Spinal cord (tissue), 10 donors: ENCODE measurements around the gene CTIF. TPM values are rescaled to one million over a fixed set of nuclear protein-coding genes. Genes with fewer than 3 reads are reported as not detected.

Experiments used
- DNase-seq, 6 donors: peaks; one replicate each; pipeline versions ENCODE4 v3.0.0 to v3.0.0-alpha.2; 2013 to 2015; ENCODE audit warnings: low spot score in 6 of 6, low read depth in 4 of 6
- H3K27ac ChIP-seq: one replicate; pipeline ENCODE4 v1.5.1; 2013; ENCODE audit warnings: low read depth, low read length, control low read depth
- H3K27me3 ChIP-seq: one replicate; pipeline ENCODE4 v1.6.1; 2013; ENCODE audit warnings: low read length; ENCODE audit not compliant: control insufficient read depth, insufficient read depth
- H3K36me3 ChIP-seq: one replicate; pipeline ENCODE4 v1.6.1; 2013; ENCODE audit warnings: low read length; ENCODE audit not compliant: control insufficient read depth, insufficient read depth
- H3K4me1 ChIP-seq: one replicate; pipeline ENCODE4 v1.6.1; 2013; ENCODE audit warnings: low read length; ENCODE audit not compliant: control insufficient read depth, insufficient read depth
- H3K4me3 ChIP-seq: one replicate; pipeline ENCODE4 v1.5.1; 2013; ENCODE audit warnings: low read depth, low read length, control low read depth
- H3K9me3 ChIP-seq: one replicate; pipeline ENCODE4 v1.6.1; 2013; ENCODE audit warnings: low read length; ENCODE audit not compliant: control insufficient read depth, insufficient read depth
- WGBS: methylation state at CpG from one replicate; pipeline ENCODE4 v1.1.5; 2013; ENCODE audit warnings: missing lambda C conversion rate; ENCODE audit not compliant: insufficient coverage; 5-methylcytosine and 5-hydroxymethylcytosine counted together
- polyA plus RNA-seq, 2 donors: library from polyadenylated mRNA; unstranded; fragments of 120-200 nt; gene quantifications; one replicate each; pipeline ENCODE4 v1.2.1, GENCODE V29; 2013; ENCODE audit not compliant: insufficient read length in 2 of 2
- total RNA-seq, 2 donors: library from RNA; depleted of rRNA in 1 of 2; stranded (reverse); fragments of 120-200 nt in 1 of 2; fragments of >200 nt in 1 of 2; gene quantifications; one replicate each; pipeline versions ENCODE4 v1.2.3 to v1.2.4, GENCODE V29; 2013 to 2014
- donor health status: healthy.

The CTIF gene
- total and polyA plus RNA-seq, 4 donors = 32.5 to 106 (median 72.6) TPM

DNA sequence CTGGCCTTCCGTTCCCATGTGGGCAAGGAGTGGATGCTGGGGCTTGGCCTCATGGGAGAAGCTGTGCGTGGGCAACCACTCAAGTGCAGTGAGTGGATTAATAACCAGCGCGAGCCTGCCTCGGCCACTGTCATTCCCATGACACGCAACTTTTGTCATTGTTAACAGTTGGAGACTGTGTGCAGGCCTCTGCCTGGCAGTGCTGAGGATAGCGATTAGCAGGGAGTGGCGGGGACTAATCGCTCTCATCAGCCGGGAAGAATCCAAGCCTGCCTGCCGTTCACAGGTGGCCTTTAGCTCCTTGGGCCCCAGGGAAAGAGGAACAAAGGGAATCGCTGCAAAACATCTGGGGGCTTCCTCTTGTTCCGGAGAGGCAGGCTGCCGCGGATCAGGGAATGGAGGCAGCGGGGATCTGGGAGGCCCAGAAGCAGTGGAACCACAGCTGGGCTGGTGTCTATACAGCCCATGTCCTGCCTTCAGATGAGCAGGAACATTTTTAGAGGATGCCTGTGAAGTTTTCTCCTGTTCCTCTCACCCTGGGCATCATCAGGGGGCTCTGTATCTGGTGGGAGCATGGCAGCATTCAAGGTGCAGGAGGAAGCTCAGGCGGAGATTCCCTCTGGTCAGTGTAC, 53.8 kb downstream of the CTIF start:
- peaks cover 9% of the 10 kb centered on the region for H3K36me3 ChIP-seq
- 45% methylated on average over 17 of the region's 17 CpGs for WGBS
- DNase-seq = peak in 2 of 6 donors; percentile 33 to 48
- H3K27ac ChIP-seq = no peak overlapping the region
- H3K27me3 ChIP-seq = no peaks in the 10 kb centered on the region
- H3K4me1 ChIP-seq = peaks cover 47% of the 10 kb centered on the region
- H3K9me3 ChIP-seq = no peaks in the 10 kb centered on the region
- H3K4me3 ChIP-seq = no peak overlapping the region

DNA sequence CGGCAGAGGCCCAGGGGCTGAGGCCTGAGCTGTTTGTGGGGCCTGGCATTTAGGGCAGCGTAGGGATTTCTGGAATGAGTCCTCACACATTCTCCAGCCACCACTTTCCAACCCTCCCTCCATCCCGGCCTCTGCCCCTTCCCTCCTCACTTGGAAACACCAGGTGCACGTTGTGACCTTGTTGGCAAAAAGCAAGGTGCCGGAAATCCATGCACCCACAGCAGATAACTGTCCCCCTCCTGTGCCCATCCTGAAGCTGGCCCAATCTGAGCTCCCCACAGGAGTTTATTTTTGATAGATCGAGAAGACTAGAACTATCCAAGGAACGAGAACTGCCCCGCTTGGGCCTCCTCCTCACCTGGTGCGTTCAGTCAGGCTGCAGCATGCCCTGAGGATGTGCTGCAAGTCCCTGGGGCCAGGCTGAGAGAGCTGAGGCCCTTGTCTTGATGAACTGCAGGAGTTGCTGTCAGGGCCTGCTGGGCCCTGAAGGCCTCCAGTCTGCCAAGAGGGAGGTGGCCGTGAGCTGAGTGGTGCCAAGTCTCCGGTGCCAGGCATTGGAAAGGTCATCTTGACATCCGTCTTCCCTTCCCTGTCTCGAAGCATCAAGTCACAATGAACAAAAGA, 55.8 kb downstream of the CTIF start:
- Histone ChIP-seq H3K36me3 (peaks cover 7% of the 10 kb centered on the region), H3K4me3 (no peak overlapping the region), H3K4me1 (peaks cover 40% of the 10 kb centered on the region), H3K27me3 (no peaks in the 10 kb centered on the region), H3K27ac (no peak overlapping the region), H3K9me3 (no peaks in the 10 kb centered on the region)
- no peak for DNase-seq
- WGBS = 79% methylated on average over 9 of the region's 13 CpGs

DNA sequence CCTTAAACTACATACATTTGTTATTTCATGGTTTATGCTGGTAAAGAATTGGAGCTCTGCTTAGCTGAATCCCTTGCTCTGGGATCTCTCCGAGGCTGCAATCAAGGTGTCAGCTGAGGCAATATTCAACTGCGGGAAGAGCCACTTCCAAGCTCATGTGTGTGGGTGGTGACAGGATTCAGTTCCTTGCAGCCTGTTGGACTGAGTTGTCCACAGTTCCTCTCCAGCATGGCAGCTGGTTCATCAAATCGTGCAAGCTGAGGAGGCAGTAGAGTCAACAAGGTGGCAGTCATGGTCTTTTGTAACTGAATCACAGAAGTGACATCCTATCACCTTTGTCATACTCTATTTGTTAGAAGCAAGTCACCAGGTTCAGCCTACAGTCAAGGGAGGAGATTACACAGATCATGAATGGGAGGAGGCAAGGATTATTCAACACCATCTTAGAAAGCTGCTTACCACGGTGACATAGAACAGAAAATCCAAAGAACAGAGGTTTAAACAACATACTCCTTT, 56.9 kb downstream of the CTIF start:
- Histone ChIP-seq H3K27me3 (no peaks in the 10 kb centered on the region), H3K27ac (no peak overlapping the region), H3K4me1 (peaks cover 34% of the 10 kb centered on the region), H3K4me3 (no peak overlapping the region), H3K9me3 (no peaks in the 10 kb centered on the region), H3K36me3 (peaks cover 4% of the 10 kb centered on the region)
- 82% methylated on average over 3 of the region's 4 CpGs for WGBS
- DNase-seq = no peak

DNA sequence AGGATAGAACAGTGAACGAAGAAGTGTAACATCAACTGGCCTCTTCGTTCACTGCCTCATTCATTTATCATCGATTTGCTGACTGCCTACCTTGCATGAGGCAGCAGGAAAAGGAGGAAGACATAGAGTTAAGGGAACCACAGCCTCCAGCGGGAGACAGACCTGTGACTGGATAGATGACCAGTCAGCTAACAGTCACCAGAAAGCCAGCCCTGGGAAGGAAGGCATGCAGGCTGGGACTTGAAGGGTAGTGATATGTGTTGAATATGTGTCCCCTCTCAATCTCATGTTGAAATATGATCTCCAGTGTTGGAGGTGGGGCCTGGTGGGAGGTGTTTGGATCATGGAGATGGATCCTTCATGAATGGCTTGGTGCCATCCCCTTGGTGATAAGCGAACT, 58.3 kb downstream of the CTIF start:
- no peak overlapping the region for H3K4me3 ChIP-seq
- 60% methylated on average over 2 of the region's 5 CpGs for WGBS
- no peaks in the 10 kb centered on the region for H3K27me3 ChIP-seq
- H3K36me3 ChIP-seq = peaks cover 4% of the 10 kb centered on the region
- peaks cover 37% of the 10 kb centered on the region for H3K4me1 ChIP-seq
- H3K9me3 ChIP-seq = no peaks in the 10 kb centered on the region
- no peak overlapping the region for H3K27ac ChIP-seq
- DNase-seq = no peak

DNA sequence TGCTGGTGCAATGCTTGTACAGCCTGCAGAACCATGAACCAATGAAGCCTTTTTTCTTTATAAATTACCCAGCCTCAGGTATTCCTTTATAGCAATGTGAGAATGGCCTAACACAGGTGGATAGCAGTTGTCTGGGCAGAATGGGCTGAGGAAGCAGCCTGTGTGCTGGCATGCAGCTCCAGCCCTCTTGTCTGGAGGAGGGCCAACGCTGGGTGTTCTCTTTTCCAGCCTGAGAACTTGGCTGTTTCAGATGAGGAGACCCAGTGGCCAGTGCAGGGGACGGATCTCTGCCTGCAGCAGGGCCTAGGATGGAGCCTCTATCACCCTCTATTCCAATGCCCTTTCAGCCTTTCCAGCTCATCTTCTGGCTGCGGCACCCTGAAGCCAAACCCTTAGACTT, 58.8 kb downstream of the CTIF start:
- WGBS = 82% methylated on average over 2 of the region's 3 CpGs
- Histone ChIP-seq H3K9me3 (no peaks in the 10 kb centered on the region), H3K4me1 (peaks cover 34% of the 10 kb centered on the region), H3K27me3 (no peaks in the 10 kb centered on the region), H3K27ac (no peak overlapping the region), H3K4me3 (no peak overlapping the region), H3K36me3 (peaks cover 4% of the 10 kb centered on the region)
- no peak for DNase-seq

DNA sequence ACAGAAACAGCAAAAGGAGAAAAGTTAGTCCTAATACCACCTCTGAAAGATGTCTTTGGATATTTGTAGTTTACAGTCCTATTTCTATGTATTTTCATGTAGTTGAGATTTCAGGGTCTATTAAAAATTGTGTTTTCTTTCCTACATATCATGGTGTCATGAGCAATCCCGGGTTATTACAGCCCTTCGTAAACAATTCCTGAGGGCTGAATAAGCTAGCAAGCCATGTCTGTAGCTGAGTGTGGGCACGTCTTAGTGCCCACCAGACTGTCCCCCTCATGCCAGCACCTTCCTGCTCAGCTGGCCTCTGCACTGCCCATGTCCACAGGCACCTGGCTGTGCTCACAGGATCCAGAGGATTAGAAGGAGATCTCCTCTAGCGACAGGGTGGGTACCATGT, 60.6 kb downstream of the CTIF start:
- Histone ChIP-seq H3K4me3 (no peak overlapping the region), H3K27me3 (no peaks in the 10 kb centered on the region), H3K27ac (no peak overlapping the region), H3K36me3 (peaks cover 4% of the 10 kb centered on the region), H3K4me1 (peaks cover 24% of the 10 kb centered on the region), H3K9me3 (no peaks in the 10 kb centered on the region)
- WGBS = 78% methylated on average over 4 of the region's 4 CpGs
- no peak for DNase-seq

DNA sequence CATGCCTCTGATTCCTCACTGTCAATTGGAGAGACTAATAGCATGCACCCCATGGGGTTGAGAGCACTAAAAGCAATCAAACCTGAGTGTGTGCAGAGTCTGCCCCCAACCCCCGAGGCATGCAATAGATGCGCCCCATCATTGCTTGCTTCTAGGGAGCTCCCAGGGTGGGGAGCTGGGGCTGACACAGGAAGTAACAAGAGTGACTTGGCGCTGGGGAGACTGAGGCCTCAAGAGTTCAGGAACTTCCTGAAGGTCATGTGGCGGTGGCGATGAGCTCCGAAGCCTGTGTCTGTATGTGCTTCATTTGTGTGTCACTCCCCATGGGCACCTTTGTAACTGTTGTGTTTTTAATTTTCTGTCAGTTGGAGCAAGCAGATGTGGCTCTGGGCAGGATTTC, 61.2 kb downstream of the CTIF start:
- Histone ChIP-seq H3K4me1 (peaks cover 18% of the 10 kb centered on the region), H3K36me3 (no peaks in the 10 kb centered on the region), H3K9me3 (no peaks in the 10 kb centered on the region), H3K4me3 (no peak overlapping the region), H3K27ac (no peak overlapping the region), H3K27me3 (no peaks in the 10 kb centered on the region)
- DNase-seq = peak in 1 of 6 donors; percentile 10
- WGBS = 88% methylated on average over 6 of the region's 6 CpGs

DNA sequence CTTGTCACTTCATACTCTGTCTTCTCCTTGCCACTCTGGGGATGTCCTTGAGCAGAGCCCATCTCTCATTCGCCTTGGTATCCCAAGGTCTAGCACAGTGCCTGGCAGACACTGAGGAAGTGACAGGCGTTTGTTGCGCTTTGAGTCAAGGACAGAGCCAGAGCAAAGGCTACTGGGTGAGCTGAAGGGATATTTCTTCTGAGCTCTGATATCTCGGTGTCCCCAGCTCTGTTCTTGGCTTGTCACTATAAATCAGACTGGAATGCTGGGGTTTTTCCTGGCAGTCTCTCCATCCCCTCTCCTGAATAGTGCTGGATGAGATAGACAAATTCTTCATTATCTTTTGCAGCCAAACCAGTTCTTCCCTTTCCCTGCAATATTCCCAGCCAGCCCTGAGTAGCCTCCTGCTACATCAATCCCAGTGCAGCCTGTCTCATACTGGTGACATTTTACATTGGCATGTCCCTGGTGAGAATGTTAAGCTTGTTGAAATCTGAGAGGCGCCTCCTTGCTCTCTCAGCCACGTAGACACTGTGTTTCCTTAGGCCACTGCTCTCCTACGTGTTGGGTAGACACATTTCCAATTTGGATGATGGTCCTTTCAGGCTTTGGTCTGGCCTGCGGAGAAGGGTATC, 61.7 kb downstream of the CTIF start:
- Histone ChIP-seq H3K27ac (no peak overlapping the region), H3K4me3 (no peak overlapping the region), H3K27me3 (no peaks in the 10 kb centered on the region), H3K36me3 (peaks cover 2% of the 10 kb centered on the region), H3K9me3 (no peaks in the 10 kb centered on the region), H3K4me1 (peaks cover 19% of the 10 kb centered on the region)
- 66% methylated on average over 6 of the region's 8 CpGs for WGBS
- peak in 2 of 6 donors; percentile 29 to 43 for DNase-seq

DNA sequence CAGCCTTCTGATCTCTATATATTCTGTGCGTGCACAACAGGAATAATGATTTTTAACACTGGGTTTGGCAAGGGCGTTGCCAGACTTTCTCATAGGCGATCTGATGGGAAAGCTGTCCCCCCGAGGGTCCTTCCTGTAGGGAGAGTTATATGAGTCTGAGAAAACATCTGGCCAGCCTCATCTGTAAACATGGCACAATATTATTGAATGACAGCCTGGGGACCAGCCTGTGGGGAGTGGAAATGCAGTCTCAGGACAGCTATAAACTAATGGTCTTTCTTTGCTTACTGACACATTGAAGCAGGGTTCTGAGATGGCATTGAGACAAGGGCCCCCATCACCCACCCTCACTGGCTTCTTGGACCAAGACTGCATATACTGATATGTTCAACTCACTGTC, 62.5 kb downstream of the CTIF start:
- peaks cover 2% of the 10 kb centered on the region for H3K36me3 ChIP-seq
- H3K4me3 ChIP-seq = no peak overlapping the region
- H3K27ac ChIP-seq = no peak overlapping the region
- H3K9me3 ChIP-seq = no peaks in the 10 kb centered on the region
- peaks cover 24% of the 10 kb centered on the region for H3K4me1 ChIP-seq
- 32% methylated on average over 3 of the region's 4 CpGs for WGBS
- H3K27me3 ChIP-seq = no peaks in the 10 kb centered on the region
- DNase-seq = peak in 2 of 6 donors; percentile 17 to 67
